Activated T-cell treated with anti-CD3 and anti-CD28 coated beads, Interleukin-2, amount 50 U/mL, for 24 hours (primary cell): ENCODE measurements around the gene ALPK1.

Experiments used
- DNase-seq: peaks from one replicate; pipeline ENCODE4 v3.0.0-alpha.2; 2020
- H3K27ac Mint-ChIP-seq: 2 replicates; pipeline ENCODE4 v1.8.0; 2020; ENCODE audit warnings: mild to moderate bottlenecking, mixed read lengths
- H3K27me3 Mint-ChIP-seq: 2 replicates; pipeline ENCODE4 v1.8.0; 2020; ENCODE audit warnings: mixed read lengths
- H3K36me3 Mint-ChIP-seq: 2 replicates; pipeline ENCODE4 v1.8.0; 2020; ENCODE audit warnings: low read depth, mixed read lengths
- H3K4me1 Mint-ChIP-seq: 2 replicates; pipeline ENCODE4 v1.8.0; 2020; ENCODE audit warnings: low read depth, mixed read lengths
- H3K4me3 Mint-ChIP-seq: 2 replicates; pipeline ENCODE4 v1.8.0; 2020; ENCODE audit warnings: mild to moderate bottlenecking, moderate library complexity, mixed read lengths
- H3K9me3 Mint-ChIP-seq: 2 replicates; pipeline ENCODE4 v1.8.0; 2020; ENCODE audit warnings: mixed read lengths

Gene ALPK1

GRCh38 chr4:112329672-112330375 is 32.7 kb downstream of the ALPK1 start:
- no peak overlapping the region for H3K27ac Mint-ChIP-seq
- H3K4me3 Mint-ChIP-seq: no peak overlapping the region
- no peaks in the 10 kb centered on the region for H3K36me3 Mint-ChIP-seq
- no peak for DNase-seq
- no peaks in the 10 kb centered on the region for H3K27me3 Mint-ChIP-seq
- peaks cover 5% of the 10 kb centered on the region for H3K4me1 Mint-ChIP-seq
- no peaks in the 10 kb centered on the region for H3K9me3 Mint-ChIP-seq

DNA sequence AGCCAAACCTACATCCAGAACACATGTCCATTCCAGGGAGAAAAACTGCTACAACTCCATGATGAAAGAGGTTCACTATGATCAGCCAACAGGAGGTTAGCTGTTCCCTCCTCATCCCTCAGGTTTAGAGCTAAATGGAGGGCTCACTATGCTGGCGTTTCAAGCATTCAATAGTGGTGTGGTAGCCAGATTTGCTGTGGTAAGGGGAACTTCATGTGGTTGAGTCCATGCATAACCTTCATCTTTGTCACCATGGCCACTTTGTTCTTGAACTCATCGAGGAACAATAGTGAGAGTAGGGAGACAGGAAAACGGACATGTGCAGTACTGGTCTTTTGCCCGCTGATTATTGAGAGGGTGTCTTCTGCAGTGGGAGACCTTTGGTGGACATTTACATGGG is 33.8 kb downstream of the ALPK1 start:
- Mint-ChIP-seq H3K36me3 (no peaks in the 10 kb centered on the region), H3K27ac (no peak overlapping the region), H3K9me3 (no peaks in the 10 kb centered on the region), H3K4me3 (no peak overlapping the region), H3K4me1 (peaks cover 5% of the 10 kb centered on the region), H3K27me3 (no peaks in the 10 kb centered on the region)
- DNase-seq: no peak

DNA sequence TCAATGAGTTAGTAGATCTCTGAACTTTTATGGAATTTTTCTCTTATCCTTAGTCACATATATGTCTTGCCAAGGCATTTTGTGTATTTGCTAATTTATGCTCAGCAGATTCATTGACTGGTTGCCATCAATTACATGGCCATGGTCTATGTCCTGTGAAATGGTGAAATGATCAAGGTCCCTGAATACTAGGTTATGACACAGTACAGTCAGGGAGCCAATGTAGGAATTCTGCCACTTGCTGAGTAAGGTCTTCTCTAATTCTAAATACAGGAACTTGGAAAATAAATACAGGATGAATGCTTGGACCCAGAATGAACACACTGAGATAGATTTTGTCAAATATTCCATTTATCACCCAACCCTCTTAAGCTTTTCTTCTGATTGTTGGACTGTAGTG is 35.2 kb downstream of the ALPK1 start:
- no peak overlapping the region for H3K4me3 Mint-ChIP-seq
- H3K9me3 Mint-ChIP-seq: no peaks in the 10 kb centered on the region
- no peaks in the 10 kb centered on the region for H3K27me3 Mint-ChIP-seq
- H3K36me3 Mint-ChIP-seq: no peaks in the 10 kb centered on the region
- H3K27ac Mint-ChIP-seq: no peak overlapping the region
- peaks cover 5% of the 10 kb centered on the region for H3K4me1 Mint-ChIP-seq
- no peak for DNase-seq

DNA sequence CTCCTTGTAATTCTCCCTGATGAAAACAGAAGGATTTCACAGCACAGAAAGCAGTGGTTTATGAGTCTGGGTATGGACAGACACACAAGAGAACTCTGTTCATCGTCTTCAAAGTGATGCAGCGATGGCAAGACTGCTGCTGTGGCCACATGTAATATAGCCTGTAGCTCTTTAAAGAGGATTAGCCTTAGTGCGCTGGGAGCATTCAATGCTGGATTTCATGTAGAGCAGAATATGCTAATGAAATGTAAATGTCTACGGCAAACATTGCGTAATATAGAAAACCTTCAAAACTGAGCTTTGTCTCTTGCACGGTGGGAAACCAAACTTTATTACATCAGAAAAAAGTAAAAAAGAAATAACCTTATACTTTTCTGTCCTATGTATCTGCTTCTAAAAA is 42.9 kb downstream of the ALPK1 start:
- H3K4me1 Mint-ChIP-seq: no peaks in the 10 kb centered on the region
- H3K27ac Mint-ChIP-seq: no peak overlapping the region
- no peaks in the 10 kb centered on the region for H3K36me3 Mint-ChIP-seq
- no peaks in the 10 kb centered on the region for H3K9me3 Mint-ChIP-seq
- DNase-seq: no peak
- H3K27me3 Mint-ChIP-seq: no peaks in the 10 kb centered on the region
- no peak overlapping the region for H3K4me3 Mint-ChIP-seq

DNA sequence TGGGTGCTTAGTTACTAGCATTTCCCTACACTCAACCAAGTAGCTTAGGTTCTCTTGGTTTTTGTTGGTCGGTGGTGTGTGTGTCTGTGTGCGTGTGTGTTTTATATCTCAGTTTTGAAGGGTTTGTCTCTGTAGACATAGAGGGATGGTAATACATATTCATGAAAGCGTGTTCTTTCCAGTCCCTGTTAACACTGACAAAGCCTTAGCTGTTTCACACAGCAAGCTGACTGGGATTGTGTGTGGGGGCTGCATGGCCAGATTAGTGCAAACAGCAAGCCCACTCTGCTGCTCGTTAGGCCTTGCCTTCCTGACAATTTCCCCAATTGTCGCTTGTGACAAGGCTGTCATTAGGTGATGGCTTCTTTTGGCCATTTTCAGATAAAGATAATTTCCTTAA is 43.9 kb downstream of the ALPK1 start:
- no peak overlapping the region for H3K4me3 Mint-ChIP-seq
- DNase-seq: no peak
- no peaks in the 10 kb centered on the region for H3K4me1 Mint-ChIP-seq
- H3K9me3 Mint-ChIP-seq: no peaks in the 10 kb centered on the region
- no peaks in the 10 kb centered on the region for H3K27me3 Mint-ChIP-seq
- H3K27ac Mint-ChIP-seq: no peak overlapping the region
- no peaks in the 10 kb centered on the region for H3K36me3 Mint-ChIP-seq

- H3K4me3 Mint-ChIP-seq: no peak overlapping the region
- DNase-seq: no peak
These were observed 46.3 kb downstream of the ALPK1 start for GRCh38 chr4:112343330-112344080.

GRCh38 chr4:112348488-112349158 is 51.5 kb downstream of the ALPK1 start:
- H3K27me3 Mint-ChIP-seq: no peaks in the 10 kb centered on the region
- no peak overlapping the region for H3K27ac Mint-ChIP-seq
- no peak overlapping the region for H3K4me3 Mint-ChIP-seq
- DNase-seq: no peak
- no peaks in the 10 kb centered on the region for H3K9me3 Mint-ChIP-seq
- peaks cover 2% of the 10 kb centered on the region for H3K36me3 Mint-ChIP-seq
- no peaks in the 10 kb centered on the region for H3K4me1 Mint-ChIP-seq

More at GRCh38 chr4:112343330-112344080, 46.3 kb downstream of the ALPK1 start:
- no peaks in the 10 kb centered on the region for H3K9me3 Mint-ChIP-seq
- no peaks in the 10 kb centered on the region for H3K27me3 Mint-ChIP-seq
- no peak overlapping the region for H3K27ac Mint-ChIP-seq
- no peaks in the 10 kb centered on the region for H3K4me1 Mint-ChIP-seq
- no peaks in the 10 kb centered on the region for H3K36me3 Mint-ChIP-seq

DNA sequence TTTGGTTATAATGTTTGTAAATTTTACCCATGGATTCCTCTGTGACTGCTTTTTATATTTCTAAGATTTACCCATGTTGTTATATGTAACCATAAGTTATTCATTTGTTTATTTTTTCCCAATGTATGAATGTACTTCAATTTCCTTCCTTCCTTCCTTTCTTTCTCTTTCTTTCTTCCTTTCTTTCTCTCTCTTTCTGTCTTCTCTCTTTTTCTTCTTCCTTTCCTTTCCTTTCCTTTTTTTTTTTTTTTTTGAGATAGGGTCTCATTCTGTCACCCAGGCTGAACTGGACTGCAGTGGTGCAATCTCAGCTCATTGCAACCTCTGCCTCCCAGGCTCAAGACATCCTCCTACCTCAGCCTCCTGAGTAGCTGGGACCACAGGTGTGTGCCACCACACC is 55.6 kb downstream of the ALPK1 start:
- Mint-ChIP-seq H3K4me3 (no peak overlapping the region), H3K9me3 (no peaks in the 10 kb centered on the region), H3K27ac (no peak overlapping the region), H3K4me1 (no peaks in the 10 kb centered on the region), H3K36me3 (peaks cover 18% of the 10 kb centered on the region), H3K27me3 (no peaks in the 10 kb centered on the region)
- no peak for DNase-seq

GRCh38 chr4:112355662-112356061 is 58.5 kb downstream of the ALPK1 start:
- no peak overlapping the region for H3K27ac Mint-ChIP-seq
- peaks cover 20% of the 10 kb centered on the region for H3K36me3 Mint-ChIP-seq
- H3K9me3 Mint-ChIP-seq: no peaks in the 10 kb centered on the region
- H3K4me3 Mint-ChIP-seq: no peak overlapping the region
- H3K4me1 Mint-ChIP-seq: no peaks in the 10 kb centered on the region
- H3K27me3 Mint-ChIP-seq: no peaks in the 10 kb centered on the region
- DNase-seq: no peak

DNA sequence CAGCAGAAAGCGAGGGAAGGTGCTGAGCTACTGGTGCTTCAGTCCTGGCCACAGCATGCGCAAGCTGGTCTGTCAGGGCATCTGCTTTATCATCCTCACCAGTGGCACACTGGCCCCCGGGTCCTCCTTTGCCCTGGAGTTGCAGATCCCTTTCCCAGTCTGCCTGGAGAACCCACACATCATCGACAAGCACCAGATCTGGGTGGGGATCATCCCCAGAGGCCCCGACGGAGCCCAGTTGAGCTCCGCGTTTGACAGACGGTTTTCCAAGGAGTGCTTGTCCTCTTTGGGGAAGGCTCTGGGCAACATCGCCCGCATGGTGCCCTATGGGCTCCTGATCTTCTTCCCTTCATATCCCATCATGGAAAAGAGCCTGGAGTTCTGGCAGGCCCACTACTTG is 60.3 kb downstream of the ALPK1 start:
- Mint-ChIP-seq H3K36me3 (peaks cover 34% of the 10 kb centered on the region), H3K27me3 (no peaks in the 10 kb centered on the region), H3K4me1 (no peaks in the 10 kb centered on the region), H3K27ac (no peak overlapping the region), H3K4me3 (no peak overlapping the region), H3K9me3 (peaks cover 11% of the 10 kb centered on the region)
- DNase-seq: no peak

DNA sequence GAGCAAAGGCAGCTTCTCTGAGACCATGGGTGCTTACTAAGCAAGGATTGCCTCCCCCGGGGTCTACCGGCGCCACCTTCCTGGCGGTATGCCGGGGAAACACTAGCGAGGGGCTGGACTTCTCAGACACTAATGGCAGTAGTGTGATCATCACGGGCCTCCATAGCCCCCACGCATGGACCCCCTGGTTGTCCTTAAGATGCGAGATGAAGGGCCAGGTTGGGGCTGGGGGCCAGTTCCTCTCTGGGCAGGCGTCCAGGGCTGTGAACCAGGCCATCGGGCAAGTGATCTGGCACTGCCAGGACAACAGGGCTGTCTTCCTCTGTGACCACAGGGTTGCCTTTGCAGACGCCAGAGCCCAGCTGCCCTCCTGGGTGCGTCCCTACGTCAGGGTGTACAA is 60.7 kb downstream of the ALPK1 start:
- H3K9me3 Mint-ChIP-seq: peaks cover 13% of the 10 kb centered on the region
- H3K4me3 Mint-ChIP-seq: no peak overlapping the region
- no peak overlapping the region for H3K27ac Mint-ChIP-seq
- H3K4me1 Mint-ChIP-seq: no peaks in the 10 kb centered on the region
- no peak for DNase-seq
- H3K36me3 Mint-ChIP-seq: peaks cover 35% of the 10 kb centered on the region
- no peaks in the 10 kb centered on the region for H3K27me3 Mint-ChIP-seq

GRCh38 chr4:112358415-112358814 is 61.2 kb downstream of the ALPK1 start:
- DNase-seq: no peak
- Mint-ChIP-seq H3K27me3 (no peaks in the 10 kb centered on the region), H3K27ac (no peak overlapping the region), H3K9me3 (peaks cover 13% of the 10 kb centered on the region), H3K4me3 (no peak overlapping the region), H3K36me3 (peaks cover 38% of the 10 kb centered on the region), H3K4me1 (no peaks in the 10 kb centered on the region)

GRCh38 chr4:112358952-112359749 is 62.0 kb downstream of the ALPK1 start:
- Mint-ChIP-seq H3K4me1 (no peaks in the 10 kb centered on the region), H3K4me3 (no peak overlapping the region), H3K27me3 (no peaks in the 10 kb centered on the region), H3K36me3 (peaks cover 38% of the 10 kb centered on the region), H3K27ac (no peak overlapping the region), H3K9me3 (peaks cover 13% of the 10 kb centered on the region)
- no peak for DNase-seq

DNA sequence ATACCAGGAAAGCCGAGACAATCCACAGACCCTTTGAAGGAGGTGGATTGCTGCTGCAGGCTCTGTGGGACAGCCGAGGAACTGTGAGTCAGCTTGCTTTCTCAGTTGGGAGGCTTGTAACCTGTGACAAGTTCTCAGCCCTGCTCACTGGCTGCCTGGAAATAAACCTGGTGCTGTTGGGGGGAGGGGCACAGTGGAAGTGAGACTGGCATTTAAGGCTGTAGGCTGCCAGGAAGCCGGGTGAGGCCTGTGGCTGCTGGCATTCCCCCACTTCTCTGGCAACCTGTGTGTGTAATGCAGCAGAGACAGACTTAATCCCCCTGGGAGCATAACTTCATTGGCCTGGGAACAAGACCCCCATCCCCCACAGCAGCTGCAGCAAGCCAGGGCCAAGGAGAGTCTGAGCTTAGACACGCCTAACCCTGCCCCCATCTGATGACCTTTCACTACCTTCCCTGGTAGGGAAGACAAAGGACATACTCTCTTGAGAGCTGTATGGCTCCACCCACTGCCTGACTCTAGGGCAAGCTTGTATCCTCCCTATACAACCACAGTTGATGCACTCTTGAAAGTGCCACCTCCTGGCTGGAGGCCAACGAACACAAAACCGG is 64.1 kb downstream of the ALPK1 start:
- no peak for DNase-seq
- no peak overlapping the region for H3K27ac Mint-ChIP-seq
- no peak overlapping the region for H3K4me3 Mint-ChIP-seq
- peaks cover 28% of the 10 kb centered on the region for H3K36me3 Mint-ChIP-seq
- peaks cover 33% of the 10 kb centered on the region for H3K9me3 Mint-ChIP-seq
- no peaks in the 10 kb centered on the region for H3K27me3 Mint-ChIP-seq
- no peaks in the 10 kb centered on the region for H3K4me1 Mint-ChIP-seq
